HL-60 (cell line): Measurements from ENCODE around the gene CRYGC.

Experiments used
- DNase-seq, 2 experiments: peaks; one replicate each; pipeline ENCODE4 v3.0.0-alpha.2; 2010 to 2020; ENCODE audit warnings: low read depth in 1 of 2, low spot score in 1 of 2
- H3K27ac ChIP-seq: fragments of 250-450 bp; sonication (Bioruptor Pico); replicated peaks from 2 replicates; pipeline ENCODE4 v1.5.1; 2020; ENCODE audit warnings: mild to moderate bottlenecking, moderate library complexity
- H3K27me3 ChIP-seq: fragments of 250-450 bp; sonication (Bioruptor Pico); 2 replicates; pipeline ENCODE4 v1.5.1; 2021; ENCODE audit warnings: mild to moderate bottlenecking, moderate library complexity; ENCODE audit not compliant: insufficient read depth, poor library complexity, severe bottlenecking
- H3K4me3 ChIP-seq: replicated peaks from 2 replicates; pipeline ENCODE4 v1.5.1; 2011; ENCODE audit warnings: mild to moderate bottlenecking, control low read depth, low read length; ENCODE audit not compliant: insufficient read depth
- GABPA ChIP-seq: IDR thresholded peaks from 2 replicates; pipeline ENCODE4 v1.6.1; 2012; ENCODE audit warnings: low read depth
- POLR2AphosphoS5 ChIP-seq: IDR thresholded peaks from 2 replicates; pipeline ENCODE4 v1.6.1; 2012; ENCODE audit warnings: low read depth
- SPI1 ChIP-seq: IDR thresholded peaks from 2 replicates; pipeline ENCODE4 v1.6.1; 2012; ENCODE audit warnings: low read depth, mild to moderate bottlenecking, borderline replicate concordance
- TF ChIP-seq, protein P1 (sequence below): IDR thresholded peaks from one replicate; pipeline ENCODE4 v1.5.1; 2011; ENCODE audit warnings: low read length, control low read depth, inconsistent platforms; ENCODE audit not compliant: insufficient read depth
- TF ChIP-seq, protein P2 (sequence below): IDR thresholded peaks from 2 replicates; pipeline ENCODE4 v1.6.1; 2012; ENCODE audit warnings: low read depth; ENCODE audit not compliant: insufficient replicate concordance

Gene CRYGC

DNA sequence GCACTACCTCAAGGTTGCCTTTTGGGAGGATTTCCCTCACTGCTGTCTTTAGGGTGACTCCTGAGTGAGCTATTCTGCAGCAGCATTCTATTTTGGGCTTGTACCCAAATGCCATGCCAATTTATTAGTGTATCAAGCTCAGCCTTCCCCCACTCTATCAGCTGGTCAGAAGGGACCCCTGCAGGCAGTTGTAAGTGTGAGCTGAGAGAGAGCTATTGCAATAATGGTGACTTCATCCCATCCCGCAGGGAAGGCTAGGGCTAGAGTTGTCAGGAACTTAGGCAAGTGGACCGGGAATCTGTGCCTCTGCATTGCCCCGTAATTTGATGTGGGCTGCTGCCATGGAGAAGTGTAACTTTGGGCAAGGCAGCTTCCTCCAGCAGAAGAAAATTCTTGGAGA lies 18.1 kb upstream of the CRYGC start:
- no peak for DNase-seq
- Histone ChIP-seq H3K4me3 (no peak overlapping the region), H3K27ac (no peak overlapping the region), H3K27me3 (no peaks in the 10 kb centered on the region)
- TF ChIP-seq, protein P1, sequence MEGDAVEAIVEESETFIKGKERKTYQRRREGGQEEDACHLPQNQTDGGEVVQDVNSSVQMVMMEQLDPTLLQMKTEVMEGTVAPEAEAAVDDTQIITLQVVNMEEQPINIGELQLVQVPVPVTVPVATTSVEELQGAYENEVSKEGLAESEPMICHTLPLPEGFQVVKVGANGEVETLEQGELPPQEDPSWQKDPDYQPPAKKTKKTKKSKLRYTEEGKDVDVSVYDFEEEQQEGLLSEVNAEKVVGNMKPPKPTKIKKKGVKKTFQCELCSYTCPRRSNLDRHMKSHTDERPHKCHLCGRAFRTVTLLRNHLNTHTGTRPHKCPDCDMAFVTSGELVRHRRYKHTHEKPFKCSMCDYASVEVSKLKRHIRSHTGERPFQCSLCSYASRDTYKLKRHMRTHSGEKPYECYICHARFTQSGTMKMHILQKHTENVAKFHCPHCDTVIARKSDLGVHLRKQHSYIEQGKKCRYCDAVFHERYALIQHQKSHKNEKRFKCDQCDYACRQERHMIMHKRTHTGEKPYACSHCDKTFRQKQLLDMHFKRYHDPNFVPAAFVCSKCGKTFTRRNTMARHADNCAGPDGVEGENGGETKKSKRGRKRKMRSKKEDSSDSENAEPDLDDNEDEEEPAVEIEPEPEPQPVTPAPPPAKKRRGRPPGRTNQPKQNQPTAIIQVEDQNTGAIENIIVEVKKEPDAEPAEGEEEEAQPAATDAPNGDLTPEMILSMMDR, result no peak
- TF ChIP-seq GABPA, result no peak
- TF ChIP-seq SPI1, result no peak
- TF ChIP-seq, protein P2, sequence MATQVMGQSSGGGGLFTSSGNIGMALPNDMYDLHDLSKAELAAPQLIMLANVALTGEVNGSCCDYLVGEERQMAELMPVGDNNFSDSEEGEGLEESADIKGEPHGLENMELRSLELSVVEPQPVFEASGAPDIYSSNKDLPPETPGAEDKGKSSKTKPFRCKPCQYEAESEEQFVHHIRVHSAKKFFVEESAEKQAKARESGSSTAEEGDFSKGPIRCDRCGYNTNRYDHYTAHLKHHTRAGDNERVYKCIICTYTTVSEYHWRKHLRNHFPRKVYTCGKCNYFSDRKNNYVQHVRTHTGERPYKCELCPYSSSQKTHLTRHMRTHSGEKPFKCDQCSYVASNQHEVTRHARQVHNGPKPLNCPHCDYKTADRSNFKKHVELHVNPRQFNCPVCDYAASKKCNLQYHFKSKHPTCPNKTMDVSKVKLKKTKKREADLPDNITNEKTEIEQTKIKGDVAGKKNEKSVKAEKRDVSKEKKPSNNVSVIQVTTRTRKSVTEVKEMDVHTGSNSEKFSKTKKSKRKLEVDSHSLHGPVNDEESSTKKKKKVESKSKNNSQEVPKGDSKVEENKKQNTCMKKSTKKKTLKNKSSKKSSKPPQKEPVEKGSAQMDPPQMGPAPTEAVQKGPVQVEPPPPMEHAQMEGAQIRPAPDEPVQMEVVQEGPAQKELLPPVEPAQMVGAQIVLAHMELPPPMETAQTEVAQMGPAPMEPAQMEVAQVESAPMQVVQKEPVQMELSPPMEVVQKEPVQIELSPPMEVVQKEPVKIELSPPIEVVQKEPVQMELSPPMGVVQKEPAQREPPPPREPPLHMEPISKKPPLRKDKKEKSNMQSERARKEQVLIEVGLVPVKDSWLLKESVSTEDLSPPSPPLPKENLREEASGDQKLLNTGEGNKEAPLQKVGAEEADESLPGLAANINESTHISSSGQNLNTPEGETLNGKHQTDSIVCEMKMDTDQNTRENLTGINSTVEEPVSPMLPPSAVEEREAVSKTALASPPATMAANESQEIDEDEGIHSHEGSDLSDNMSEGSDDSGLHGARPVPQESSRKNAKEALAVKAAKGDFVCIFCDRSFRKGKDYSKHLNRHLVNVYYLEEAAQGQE, result no peak
- TF ChIP-seq POLR2AphosphoS5, result no peak

DNA sequence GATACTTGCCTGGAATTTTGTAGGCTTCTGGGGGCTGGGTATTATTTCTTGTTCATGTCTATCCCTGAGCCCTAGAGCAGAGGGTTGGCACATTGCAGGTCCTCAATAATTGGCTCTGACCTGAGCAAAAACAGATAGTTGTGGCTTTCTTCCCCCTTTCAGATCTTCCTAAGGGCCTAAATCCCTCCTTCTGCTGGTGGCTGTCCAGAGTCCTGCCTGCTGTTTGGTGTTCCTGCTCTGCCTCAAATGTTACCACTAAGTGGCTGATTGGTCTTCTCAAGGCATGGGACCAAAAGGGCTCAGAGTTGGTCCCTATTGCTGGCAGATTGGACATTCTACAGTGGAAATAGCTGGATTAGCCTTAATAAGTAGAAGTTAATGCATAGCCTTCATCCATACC lies 17.4 kb upstream of the CRYGC start:
- DNase-seq, result no peak
- no peaks in the 10 kb centered on the region for H3K27me3 ChIP-seq
- no peak overlapping the region for H3K27ac ChIP-seq
- TF ChIP-seq, protein P2, result peak; percentile 52
- TF ChIP-seq GABPA, result no peak
- no peak overlapping the region for H3K4me3 ChIP-seq

DNA sequence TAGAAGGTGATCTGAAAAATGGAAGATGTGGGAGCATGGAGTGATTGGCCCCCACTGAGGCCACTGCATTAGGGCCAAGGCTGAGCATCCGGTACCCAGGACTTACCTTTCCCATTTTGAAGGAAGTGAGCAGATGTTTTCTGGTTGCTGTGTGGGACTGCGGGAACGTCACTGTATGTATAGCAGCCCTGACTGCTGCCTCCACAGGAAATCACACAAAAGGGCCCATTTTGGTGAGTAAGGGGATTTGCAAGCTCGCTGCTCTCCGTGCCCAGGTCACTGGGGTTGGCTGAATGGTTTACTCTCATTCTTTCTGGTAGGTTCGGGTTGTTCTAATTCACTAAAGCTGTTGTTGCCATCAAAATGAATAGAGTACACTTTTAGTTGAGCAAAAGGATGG lies 16.4 kb upstream of the CRYGC start, which contains the start of gene CRYGB:
CRYGB (minus strand) TSS at position 153 of the 400 bp plus-strand sequence; CDS start at position 115, 38 bp downstream.
- no peak for TF ChIP-seq POLR2AphosphoS5
- TF ChIP-seq, protein P2, result no peak
- TF ChIP-seq, protein P1, result no peak
- TF ChIP-seq GABPA, result no peak
- no peak for TF ChIP-seq SPI1
- H3K27ac ChIP-seq, result no peak within 1 kb of the TSS
- H3K4me3 ChIP-seq, result no peak within 1 kb of the TSS
- no peaks in the 10 kb centered on the region for H3K27me3 ChIP-seq
- no peak for DNase-seq
